Measurements from ENCODE around the gene NEK7. TPM values are rescaled to one million over a fixed set of nuclear protein-coding genes. Genes with fewer than 3 reads are reported as not detected.

Gene NEK7
- total RNA-seq, 3 donors from 2014 or later, result 58.4 to 110 (median 60.3) TPM

DNA sequence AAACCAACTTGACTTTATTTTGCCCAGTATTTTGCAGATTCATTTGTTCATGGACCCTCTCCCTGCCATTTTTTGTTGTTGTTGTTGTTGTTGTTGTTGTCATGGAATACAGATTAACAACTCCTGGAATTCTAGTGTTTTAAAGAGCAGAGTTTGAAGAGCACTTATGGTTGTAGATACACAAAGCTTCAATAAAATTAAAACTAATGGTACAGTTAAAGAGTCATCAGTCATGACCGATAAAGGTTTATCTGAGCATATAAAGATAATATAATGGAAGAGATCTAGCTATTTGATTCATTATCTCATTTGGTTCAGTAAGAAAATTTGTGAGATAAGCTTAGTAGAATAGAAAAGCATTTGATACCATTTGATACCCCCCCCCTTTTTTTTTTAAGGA, 21.8 kb downstream of the NEK7 start:
- no peak for TF ChIP-seq CTCF (IDR thresholded peaks at IDR 0.05)
- no peaks in the 10 kb centered on the region for H3K36me3 ChIP-seq (ENCODE audit: low read depth)
- H3K4me1 ChIP-seq (ENCODE audit: low read depth), result peaks cover 5% of the 10 kb centered on the region
- no peak for ATAC-seq
- no peaks in the 10 kb centered on the region for H3K9me3 ChIP-seq
- H3K4me3 ChIP-seq, result no peak overlapping the region
- intact Hi-C loops (cut with DNase I, micrococcal nuclease), result no loop called here
- DNase-seq, result no peak

DNA sequence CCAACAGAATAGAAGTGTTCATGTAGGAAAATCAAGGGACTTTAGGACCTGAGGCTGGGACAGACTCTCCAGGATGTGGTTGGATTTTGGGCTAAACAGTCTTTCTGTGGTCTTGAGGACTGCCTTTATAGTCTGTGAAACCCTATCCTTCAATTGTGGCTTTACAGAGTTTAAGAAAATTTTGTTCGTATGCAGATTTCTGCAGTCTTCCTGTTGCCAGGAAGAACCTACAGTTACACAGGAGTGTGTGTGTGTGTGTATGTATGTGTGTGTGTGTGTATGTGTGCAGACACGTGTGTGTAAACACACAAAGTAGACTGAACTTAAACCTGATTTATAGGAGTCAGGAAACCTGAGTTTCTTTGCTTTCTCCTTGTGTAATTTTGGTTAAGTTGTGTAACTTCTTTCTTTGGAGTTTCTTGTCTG, 22.8 kb downstream of the NEK7 start:
- Histone ChIP-seq H3K4me3 (no peak overlapping the region), H3K9me3 (no peaks in the 10 kb centered on the region), H3K36me3 (ENCODE audit: low read depth) (no peaks in the 10 kb centered on the region), H3K4me1 (ENCODE audit: low read depth) (peaks cover 5% of the 10 kb centered on the region)
- ATAC-seq, result peak; percentile 44
- TF ChIP-seq CTCF (IDR thresholded peaks at IDR 0.05), result no peak
- DNase-seq, result no peak
- intact Hi-C loops (cut with DNase I, micrococcal nuclease), result no loop called here

DNA sequence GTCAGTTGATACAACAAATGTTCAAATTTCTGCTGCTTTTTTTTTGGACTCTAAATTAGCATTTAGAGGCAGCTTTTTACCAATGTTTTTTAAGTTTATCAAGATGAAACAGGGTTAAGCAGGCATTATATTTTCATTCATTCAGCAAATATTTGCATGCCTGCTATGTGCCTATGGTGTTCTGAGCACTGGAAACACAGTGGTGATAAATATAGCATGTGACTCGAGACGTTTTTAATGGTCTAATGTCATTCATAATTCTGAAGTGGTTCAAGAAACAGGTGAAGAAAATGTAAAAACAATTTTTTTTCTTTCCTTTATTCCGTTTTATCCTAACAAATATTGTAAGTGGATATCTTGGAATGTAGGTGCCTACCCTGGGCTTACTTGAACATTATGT, 26.8 kb downstream of the NEK7 start:
- DNase-seq (no peak), ATAC-seq (no peak)
- peaks cover 5% of the 10 kb centered on the region for H3K4me1 ChIP-seq (ENCODE audit: low read depth)

DNA sequence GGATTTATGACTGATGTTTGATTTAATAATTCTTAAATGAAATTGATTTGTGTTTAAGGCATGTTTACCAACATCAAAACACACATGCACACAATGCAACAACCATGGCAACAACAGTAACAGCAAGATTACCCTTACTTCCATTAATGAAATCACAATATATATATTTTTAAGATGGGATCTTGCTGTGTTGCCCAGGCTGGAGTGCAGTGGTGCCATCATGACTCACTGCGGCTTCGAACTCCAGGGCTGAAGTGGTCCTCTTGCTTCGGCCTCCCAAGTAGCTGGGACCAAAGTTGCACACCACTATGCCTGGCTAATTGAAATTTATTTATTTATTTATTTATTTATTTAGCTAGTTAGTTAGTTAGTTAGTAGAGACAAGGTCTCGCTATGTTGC, 27.7 kb downstream of the NEK7 start:
- H3K4me3 ChIP-seq, result no peak overlapping the region
- no peaks in the 10 kb centered on the region for H3K36me3 ChIP-seq (ENCODE audit: low read depth)
- ATAC-seq (no peak), DNase-seq (no peak)
- H3K9me3 ChIP-seq, result no peaks in the 10 kb centered on the region
- TF ChIP-seq CTCF (IDR thresholded peaks at IDR 0.05), result no peak
- intact Hi-C loops (cut with DNase I, micrococcal nuclease), result no loop called here
- H3K4me1 ChIP-seq (ENCODE audit: low read depth), result peaks cover 5% of the 10 kb centered on the region

More for the DNA sequence above, 26.8 kb downstream of the NEK7 start:
- Histone ChIP-seq H3K9me3 (no peaks in the 10 kb centered on the region), H3K36me3 (ENCODE audit: low read depth) (no peaks in the 10 kb centered on the region), H3K4me3 (no peak overlapping the region)
- no peak for TF ChIP-seq CTCF (IDR thresholded peaks at IDR 0.05)
- intact Hi-C loops (cut with DNase I, micrococcal nuclease), result no loop called here

GRCh38 chr1:198185146-198185545, 28.3 kb downstream of the NEK7 start:
- no peak for TF ChIP-seq CTCF (IDR thresholded peaks at IDR 0.05)
- Histone ChIP-seq H3K9me3 (no peaks in the 10 kb centered on the region), H3K4me1 (ENCODE audit: low read depth) (peaks cover 5% of the 10 kb centered on the region), H3K4me3 (no peak overlapping the region), H3K36me3 (ENCODE audit: low read depth) (no peaks in the 10 kb centered on the region)
- ATAC-seq (no peak), DNase-seq (no peak)
- intact Hi-C loops (cut with DNase I, micrococcal nuclease), result no loop called here

DNA sequence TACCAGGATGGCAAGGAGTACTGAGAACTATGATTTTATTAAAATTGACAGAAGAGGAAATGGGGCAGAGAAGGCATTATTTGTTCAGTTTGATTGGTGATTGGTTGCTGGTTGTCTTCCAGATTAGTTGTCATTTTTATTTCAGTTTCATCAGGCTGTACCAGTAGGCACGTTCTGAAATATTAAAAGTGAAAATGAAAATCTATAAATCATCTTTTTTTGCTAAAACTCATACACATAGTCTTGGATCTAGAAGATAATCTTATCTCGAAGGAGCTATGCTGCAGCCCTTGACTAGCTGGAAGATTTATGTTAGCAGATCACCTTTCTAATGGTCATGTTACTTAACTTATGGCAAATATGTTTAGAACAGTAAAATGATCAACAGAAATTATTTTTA, 29.0 kb downstream of the NEK7 start:
- Histone ChIP-seq H3K4me3 (no peak overlapping the region), H3K36me3 (ENCODE audit: low read depth) (no peaks in the 10 kb centered on the region), H3K9me3 (no peaks in the 10 kb centered on the region), H3K4me1 (ENCODE audit: low read depth) (peaks cover 5% of the 10 kb centered on the region)
- DNase-seq (no peak), ATAC-seq (no peak)
- intact Hi-C loops (cut with DNase I, micrococcal nuclease), result no loop called here
- no peak for TF ChIP-seq CTCF (IDR thresholded peaks at IDR 0.05)
